SK-N-SH (cell line): ENCODE data around the gene UBE2A. TPM values are rescaled to one million over a fixed set of nuclear protein-coding genes. Genes with fewer than 3 reads are reported as not detected.

ENCODE experiments used
- CTCF ChIA-PET: fragments of 300-600, 350-600 bp; formaldehyde crosslinking; extraction: SDS; loops from one replicate; lab custom pipeline; 2021; lab: Yijun Ruan, JAX
- POLR2A ChIA-PET: fragments of 350-600 bp; sonication (Branson Sonifier 250); formaldehyde crosslinking; extraction: SDS; loops from one replicate; lab custom pipeline; 2020; ENCODE audit warnings: antibody characterized with exemption, inconsistent platforms; lab: Yijun Ruan, JAX
- DNase-seq: peaks from one replicate; pipeline ENCODE4 v3.0.0; 2012
- H2AFZ ChIP-seq: fragments of 200-600 bp; sonication (generic); 2 replicates; pipeline ENCODE4 v1.8.1; 2016; ENCODE audit warnings: antibody characterized with exemption, mild to moderate bottlenecking, low read depth
- H3F3A ChIP-seq: fragments of 200-600 bp; sonication (generic); replicated peaks from 2 replicates; pipeline ENCODE3; 2016; ENCODE audit warnings: antibody characterized with exemption, mild to moderate bottlenecking; ENCODE audit not compliant: insufficient read depth
- H3K27ac ChIP-seq, 2 experiments: fragments of 200-500 bp in 1 of 2; fragments of 200-600 bp in 1 of 2; sonication (Bioruptor generic) in 1 of 2; sonication (generic), shearing (Covaris generic) in 1 of 2; 2 replicates each; pipeline versions ENCODE4 v1.5.1 to v1.6.1; 2014 to 2016; ENCODE audit warnings: low read depth in 2 of 2, inconsistent platforms in 1 of 2, low read length in 1 of 2, mild to moderate bottlenecking in 1 of 2, mixed read lengths in 1 of 2
- H3K27me3 ChIP-seq: fragments of 200-600 bp; sonication (generic), shearing (Covaris generic); 2 replicates; pipeline ENCODE4 v1.6.1; 2016; ENCODE audit warnings: mixed run types; ENCODE audit not compliant: insufficient read depth
- H3K36me3 ChIP-seq, 2 experiments: fragments of 200-500 bp in 1 of 2; fragments of 200-600 bp in 1 of 2; sonication (Bioruptor generic) in 1 of 2; sonication (generic) in 1 of 2; replicated peaks in 1 of 2; 2 replicates each; pipeline versions ENCODE3 to v1.5.1; 2014 to 2016; ENCODE audit warnings: low read length in 1 of 2, mild to moderate bottlenecking in 1 of 2; ENCODE audit not compliant: insufficient read depth in 2 of 2, control insufficient read depth in 1 of 2
- H3K4me1 ChIP-seq, 2 experiments: fragments of 200-500 bp in 1 of 2; fragments of 200-600 bp in 1 of 2; sonication (Bioruptor generic) in 1 of 2; sonication (generic), shearing (Covaris generic) in 1 of 2; 2 replicates each; pipeline versions ENCODE4 v1.5.1 to v1.6.1; 2014 to 2016; ENCODE audit warnings: low read depth in 1 of 2, low read length in 1 of 2, mixed run types in 1 of 2; ENCODE audit not compliant: insufficient read depth in 2 of 2, control insufficient read depth in 1 of 2
- H3K4me2 ChIP-seq: fragments of 200-600 bp; sonication (generic), shearing (Covaris generic); 2 replicates; pipeline ENCODE4 v1.6.1; 2017; ENCODE audit warnings: mixed run types
- H3K4me3 ChIP-seq, 2 experiments: fragments of 200-500 bp in 1 of 2; fragments of 200-600 bp in 1 of 2; sonication (Bioruptor generic) in 1 of 2; sonication (generic), shearing (Covaris generic) in 1 of 2; 2 replicates each; pipeline versions ENCODE4 v1.5.1 to v1.8.1; 2014 to 2016; ENCODE audit warnings: low read depth in 2 of 2, inconsistent platforms in 1 of 2, low read length in 1 of 2, mild to moderate bottlenecking in 1 of 2, mixed read lengths in 1 of 2, moderate library complexity in 1 of 2
- H3K79me2 ChIP-seq: fragments of 200-600 bp; sonication (generic); 2 replicates; pipeline ENCODE4 v1.8.1; 2017; ENCODE audit warnings: mild to moderate bottlenecking; ENCODE audit not compliant: insufficient read depth
- H3K9ac ChIP-seq: fragments of 200-600 bp; sonication (generic); 2 replicates; pipeline ENCODE4 v1.6.1; 2017; ENCODE audit warnings: mixed run types
- H3K9me2 ChIP-seq: fragments of 200-600 bp; sonication (generic); 2 replicates; pipeline ENCODE4 v1.6.1; 2017; ENCODE audit warnings: mixed run types
- H3K9me3 ChIP-seq: fragments of 200-600 bp; sonication (generic); 2 replicates; pipeline ENCODE4 v1.6.1; 2017; ENCODE audit warnings: mixed run types, mild to moderate bottlenecking, moderate library complexity
- H4K20me1 ChIP-seq: fragments of 200-600 bp; sonication (generic); 2 replicates; pipeline ENCODE4 v1.6.1; 2017; ENCODE audit warnings: mild to moderate bottlenecking, mixed run types; ENCODE audit not compliant: insufficient read depth
- CHD2 ChIP-seq: fragments of 150-350 bp; IDR thresholded peaks from 2 replicates; pipeline ENCODE4 v1.6.1; 2018; ENCODE audit warnings: low read length; ENCODE audit not compliant: partially characterized antibody
- EZH2phosphoT487 ChIP-seq: fragments of 200-600 bp; sonication (generic); IDR thresholded peaks from 2 replicates; pipeline ENCODE4 v1.6.1; 2017; ENCODE audit warnings: low read depth, mixed run types, mild to moderate bottlenecking, antibody characterized with exemption, moderate library complexity, borderline replicate concordance
- RCOR1 ChIP-seq: fragments of 150-350 bp; IDR thresholded peaks from 2 replicates; pipeline ENCODE4 v1.6.1; 2017; ENCODE audit warnings: antibody characterized with exemption, low read length
- SMC3 ChIP-seq: IDR thresholded peaks from 2 replicates; pipeline ENCODE4 v1.6.1; 2012; ENCODE audit warnings: low read depth, low read length, improper control_type of control experiment
- WGBS: methylation state at CpG from one replicate; pipeline ENCODE4 v1.1.6; 2017; ENCODE audit warnings: low lambda C conversion rate; 5-methylcytosine and 5-hydroxymethylcytosine counted together
- polyA plus RNA-seq, 3 experiments: library from polyadenylated mRNA; depleted of rRNA; stranded (reverse); fragments of >200 nt; gene quantifications; 2 replicates each; pipeline ENCODE4 v1.2.3, GENCODE V29; 2012

UBE2A gene
- polyA plus RNA-seq, 1 of the 3 experiments (the other 2 are of a cell fraction) = 38.4 TPM

DNA sequence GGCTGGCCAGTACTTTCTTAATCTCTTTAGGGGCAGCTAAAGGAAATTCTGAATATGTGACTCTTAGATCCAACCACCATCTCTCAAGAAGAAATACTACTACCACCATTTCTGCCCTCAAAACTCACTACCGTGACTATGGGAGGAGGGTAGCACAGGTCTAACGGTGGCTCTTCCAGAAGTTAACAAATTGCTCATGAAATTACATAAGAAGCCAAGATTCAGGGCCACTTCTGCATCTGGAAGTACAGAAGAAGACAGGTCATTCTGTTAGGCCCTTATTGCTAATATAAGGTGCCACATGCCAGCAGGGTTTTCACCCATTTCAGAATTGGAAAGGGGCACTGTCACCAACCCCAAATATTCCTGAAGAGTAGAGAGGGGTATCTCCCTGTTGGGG lies 51.5 kb downstream of the UBE2A start:
- 69% methylated on average over 2 of the region's 2 CpGs for WGBS
- POLR2A ChIA-PET = no interaction called here
- CTCF ChIA-PET = interaction anchor here (2.9 kb wide), 1 partner anchor 16 kb away, joined by 10 read pairs; no protein-coding TSS in a partner anchor

More for the DNA sequence above, 51.5 kb downstream of the UBE2A start:
- Histone ChIP-seq H3K4me3 (no peak overlapping the region), H3K9me3 (no peaks in the 10 kb centered on the region), H2AFZ (no peak overlapping the region), H3K79me2 (no peaks in the 10 kb centered on the region), H4K20me1 (no peaks in the 10 kb centered on the region), H3K4me1 (no peaks in the 10 kb centered on the region), H3K9ac (no peak overlapping the region)
- DNase-seq = no peak
- TF ChIP-seq CHD2 = no peak
- no peak for TF ChIP-seq SMC3
- TF ChIP-seq EZH2phosphoT487 = no peak
- TF ChIP-seq RCOR1 = no peak
- TF ChIP-seq, all 33 proteins: peak for 0
- Histone ChIP-seq H3K4me2 (no peak overlapping the region), H3K36me3 (no peaks in the 10 kb centered on the region), H3K27ac (no peak overlapping the region), H3K27me3 (0 out of 2 replicates have a peak, but pooled peaks cover 4% of the 10 kb centered on the region), H3F3A (no peaks in the 10 kb centered on the region), H3K9me2 (no peaks in the 10 kb centered on the region)

Other genes starting within 250 kb of the UBE2A start
- gene SLC25A43, start 175.2 kb upstream of the UBE2A start, polyA plus RNA-seq (2012; rRNA removed) = 7.5 and 13.2 TPM in 2 replicates
- 374 and 387 TPM in 2 replicates for gene SLC25A5, start 106.1 kb upstream of the UBE2A start, polyA plus RNA-seq (2012; rRNA removed)
- 19.2 and 22.9 TPM in 2 replicates for gene STEEP1, start 9.2 kb upstream of the UBE2A start, polyA plus RNA-seq (2012; rRNA removed)
- 3.2 and 3.7 TPM in 2 replicates for gene NKRF, start 31.9 kb downstream of the UBE2A start, polyA plus RNA-seq (2012; rRNA removed)
- gene SEPTIN6, start 118.6 kb downstream of the UBE2A start, polyA plus RNA-seq (2012; rRNA removed) = 33.1 and 36.3 TPM in 2 replicates
- gene SOWAHD, start 184.0 kb downstream of the UBE2A start, polyA plus RNA-seq (2012; rRNA removed) = 0.20 and 0.32 TPM in 2 replicates
- 4,443 and 5,368 TPM in 2 replicates for gene RPL39, start 217.1 kb downstream of the UBE2A start, polyA plus RNA-seq (2012; rRNA removed)